ENCODE measurements around the gene FBXL17. TPM values are rescaled to one million over a fixed set of nuclear protein-coding genes. Genes with fewer than 3 reads are reported as not detected.

FBXL17 gene
- total RNA-seq, 1 donor from 2014 or later: 17.6 TPM

GRCh38 chr5:108083232-108083631 lies 298.7 kb downstream of the FBXL17 start:
- no peak for DNase-seq (ENCODE audit: extremely low spot score, unreplicated experiment)
- Mint-ChIP-seq H3K27ac (ENCODE audit: unreplicated experiment) (no peak overlapping the region), H3K36me3 (ENCODE audit: unreplicated experiment) (no peaks in the 10 kb centered on the region), H3K4me3 (ENCODE audit: unreplicated experiment) (no peak overlapping the region), H3K9me3 (ENCODE audit: unreplicated experiment) (no peaks in the 10 kb centered on the region), H3K27me3 (ENCODE audit: unreplicated experiment) (no peaks in the 10 kb centered on the region), H3K4me1 (ENCODE audit: unreplicated experiment) (no peaks in the 10 kb centered on the region)
- TF ChIP-seq, protein P1, sequence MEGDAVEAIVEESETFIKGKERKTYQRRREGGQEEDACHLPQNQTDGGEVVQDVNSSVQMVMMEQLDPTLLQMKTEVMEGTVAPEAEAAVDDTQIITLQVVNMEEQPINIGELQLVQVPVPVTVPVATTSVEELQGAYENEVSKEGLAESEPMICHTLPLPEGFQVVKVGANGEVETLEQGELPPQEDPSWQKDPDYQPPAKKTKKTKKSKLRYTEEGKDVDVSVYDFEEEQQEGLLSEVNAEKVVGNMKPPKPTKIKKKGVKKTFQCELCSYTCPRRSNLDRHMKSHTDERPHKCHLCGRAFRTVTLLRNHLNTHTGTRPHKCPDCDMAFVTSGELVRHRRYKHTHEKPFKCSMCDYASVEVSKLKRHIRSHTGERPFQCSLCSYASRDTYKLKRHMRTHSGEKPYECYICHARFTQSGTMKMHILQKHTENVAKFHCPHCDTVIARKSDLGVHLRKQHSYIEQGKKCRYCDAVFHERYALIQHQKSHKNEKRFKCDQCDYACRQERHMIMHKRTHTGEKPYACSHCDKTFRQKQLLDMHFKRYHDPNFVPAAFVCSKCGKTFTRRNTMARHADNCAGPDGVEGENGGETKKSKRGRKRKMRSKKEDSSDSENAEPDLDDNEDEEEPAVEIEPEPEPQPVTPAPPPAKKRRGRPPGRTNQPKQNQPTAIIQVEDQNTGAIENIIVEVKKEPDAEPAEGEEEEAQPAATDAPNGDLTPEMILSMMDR (IDR thresholded peaks at IDR 0.05): no peak

DNA sequence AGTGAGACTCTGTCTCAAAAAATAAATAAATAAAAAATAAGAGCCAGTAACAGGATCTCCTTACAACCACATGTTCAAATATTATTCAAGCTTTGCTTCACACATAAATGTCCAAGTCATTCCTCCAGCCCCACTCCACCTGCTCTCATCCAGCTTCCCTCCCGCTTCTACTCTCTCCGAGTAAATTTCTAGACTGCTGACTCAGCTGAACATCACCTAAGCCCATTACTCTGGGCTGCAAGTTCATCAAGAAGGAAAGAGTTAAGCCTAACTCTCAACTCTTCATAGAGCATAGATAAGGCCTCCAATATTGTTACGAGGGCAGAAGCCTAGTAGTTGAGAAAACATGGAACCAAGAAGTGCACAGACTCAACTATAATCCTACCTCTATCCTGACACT lies 300.2 kb downstream of the FBXL17 start:
- DNase-seq (ENCODE audit: extremely low spot score, unreplicated experiment): no peak
- Mint-ChIP-seq H3K27ac (ENCODE audit: unreplicated experiment) (no peak overlapping the region), H3K9me3 (ENCODE audit: unreplicated experiment) (no peaks in the 10 kb centered on the region), H3K4me3 (ENCODE audit: unreplicated experiment) (no peak overlapping the region), H3K36me3 (ENCODE audit: unreplicated experiment) (no peaks in the 10 kb centered on the region), H3K27me3 (ENCODE audit: unreplicated experiment) (no peaks in the 10 kb centered on the region), H3K4me1 (ENCODE audit: unreplicated experiment) (no peaks in the 10 kb centered on the region)
- TF ChIP-seq, protein P1 (IDR thresholded peaks at IDR 0.05): no peak

DNA sequence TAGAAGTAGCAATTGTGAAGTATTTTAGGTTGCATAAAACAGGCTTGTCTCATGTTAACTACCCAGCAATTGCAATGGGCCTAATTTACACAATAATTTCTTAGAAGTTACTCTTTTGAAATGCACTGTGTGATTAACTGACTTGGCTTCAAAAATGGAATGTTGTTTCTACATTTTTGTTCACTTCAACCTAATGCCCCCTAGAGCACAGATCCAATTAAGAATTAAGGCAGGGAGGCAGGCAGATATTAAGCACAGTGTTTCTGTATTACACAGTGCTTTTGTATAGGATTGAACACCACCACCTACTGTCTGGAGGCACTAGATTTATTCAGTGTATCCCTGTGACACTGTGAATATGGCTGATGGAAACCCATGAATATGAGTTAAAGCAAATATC lies 302.1 kb downstream of the FBXL17 start:
- H3K27me3 Mint-ChIP-seq (ENCODE audit: unreplicated experiment): no peaks in the 10 kb centered on the region
- TF ChIP-seq, protein P1 (IDR thresholded peaks at IDR 0.05): no peak
- no peaks in the 10 kb centered on the region for H3K4me1 Mint-ChIP-seq (ENCODE audit: unreplicated experiment)
- DNase-seq (ENCODE audit: extremely low spot score, unreplicated experiment): no peak
- H3K4me3 Mint-ChIP-seq (ENCODE audit: unreplicated experiment): no peak overlapping the region
- H3K9me3 Mint-ChIP-seq (ENCODE audit: unreplicated experiment): no peaks in the 10 kb centered on the region
- H3K27ac Mint-ChIP-seq (ENCODE audit: unreplicated experiment): no peak overlapping the region
- peaks cover 4% of the 10 kb centered on the region for H3K36me3 Mint-ChIP-seq (ENCODE audit: unreplicated experiment)

DNA sequence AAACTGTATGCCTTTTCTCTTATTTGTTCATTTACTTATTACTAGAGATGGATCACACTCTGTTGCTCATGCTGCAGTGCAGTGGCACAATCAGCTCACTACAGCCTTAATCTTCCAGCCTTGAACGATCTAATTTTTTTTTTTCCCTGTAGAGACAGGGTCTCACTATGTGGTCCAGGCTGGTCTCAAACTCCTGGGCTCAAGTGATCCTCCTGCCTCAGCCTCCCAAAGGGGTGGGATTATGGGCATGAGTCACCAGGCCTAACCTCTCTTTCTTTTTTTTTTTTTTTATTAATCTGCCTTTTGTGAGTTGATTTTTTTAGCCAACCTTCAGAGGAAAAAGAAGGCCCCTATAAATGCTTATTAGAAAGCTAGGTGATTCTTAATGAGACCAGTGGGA lies 303.0 kb downstream of the FBXL17 start:
- no peaks in the 10 kb centered on the region for H3K4me1 Mint-ChIP-seq (ENCODE audit: unreplicated experiment)
- H3K27me3 Mint-ChIP-seq (ENCODE audit: unreplicated experiment): no peaks in the 10 kb centered on the region
- H3K9me3 Mint-ChIP-seq (ENCODE audit: unreplicated experiment): peaks cover 5% of the 10 kb centered on the region
- H3K4me3 Mint-ChIP-seq (ENCODE audit: unreplicated experiment): no peak overlapping the region
- DNase-seq (ENCODE audit: extremely low spot score, unreplicated experiment): no peak
- TF ChIP-seq, protein P1 (IDR thresholded peaks at IDR 0.05): no peak
- H3K27ac Mint-ChIP-seq (ENCODE audit: unreplicated experiment): no peak overlapping the region
- H3K36me3 Mint-ChIP-seq (ENCODE audit: unreplicated experiment): peaks cover 4% of the 10 kb centered on the region

DNA sequence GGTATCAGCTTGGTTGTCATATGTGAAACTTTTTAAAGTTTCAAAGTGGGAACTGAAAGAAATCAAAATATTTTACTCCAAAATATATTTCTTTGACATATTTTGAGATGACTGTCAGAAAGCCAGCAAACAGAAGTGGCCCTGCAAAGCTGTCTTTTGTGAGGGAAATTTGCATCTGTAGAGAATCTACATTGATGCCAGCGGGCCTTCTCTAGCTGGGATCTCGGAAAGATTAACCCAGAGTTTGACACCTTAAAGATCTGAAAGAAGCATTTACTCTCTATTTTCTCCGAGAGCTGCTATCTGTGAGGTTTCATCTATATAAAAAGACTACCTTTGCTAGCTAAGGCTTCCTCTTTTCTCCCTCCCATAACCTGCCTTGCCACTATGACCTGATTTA lies 303.6 kb downstream of the FBXL17 start:
- Mint-ChIP-seq H3K27ac (ENCODE audit: unreplicated experiment) (no peak overlapping the region), H3K36me3 (ENCODE audit: unreplicated experiment) (peaks cover 7% of the 10 kb centered on the region), H3K4me3 (ENCODE audit: unreplicated experiment) (no peak overlapping the region), H3K27me3 (ENCODE audit: unreplicated experiment) (no peaks in the 10 kb centered on the region), H3K4me1 (ENCODE audit: unreplicated experiment) (no peaks in the 10 kb centered on the region), H3K9me3 (ENCODE audit: unreplicated experiment) (peaks cover 9% of the 10 kb centered on the region)
- TF ChIP-seq, protein P1 (IDR thresholded peaks at IDR 0.05): no peak
- no peak for DNase-seq (ENCODE audit: extremely low spot score, unreplicated experiment)

Data from osteocyte (in vitro differentiated cells).